ENCODE measurements around the gene TNFRSF18.
"Not testable (repeated sequence)": the region's sequence is repeated elsewhere in the genome, so short reads cannot be mapped to it uniquely, and the experiment has no call there.

Gene TNFRSF18

GRCh38 chr1:1206376-1206965, at the start of gene TNFRSF18:
TSS of gene TNFRSF18 (minus strand) at chr1:1206592. CDS start at chr1:1206571, 21 bp downstream.
- no peak for DNase-seq

GRCh38 chr1:1255611-1256010, 49.2 kb upstream of the TNFRSF18 start:
- in situ Hi-C loops (cut with HindIII; ENCODE audit: low pct_ligation_motif_present, low pct_unique_long_range_greater_than_20kb, low sequenced_read_pairs): no loop called here
- DNase-seq: no peak

More at GRCh38 chr1:1206376-1206965, at the start of gene TNFRSF18:
- in situ Hi-C loops (cut with HindIII; ENCODE audit: low pct_ligation_motif_present, low pct_unique_long_range_greater_than_20kb, low sequenced_read_pairs): no loop called here

- in situ Hi-C loops (cut with HindIII; ENCODE audit: low pct_ligation_motif_present, low pct_unique_long_range_greater_than_20kb, low sequenced_read_pairs): no loop called here
- no peak for DNase-seq
These were observed 48.7 kb upstream of the TNFRSF18 start for GRCh38 chr1:1255078-1255477.

GRCh38 chr1:1254667-1254998, 48.2 kb upstream of the TNFRSF18 start:
- DNase-seq: no peak
- in situ Hi-C loops (cut with HindIII; ENCODE audit: low pct_ligation_motif_present, low pct_unique_long_range_greater_than_20kb, low sequenced_read_pairs): no loop called here

- in situ Hi-C loops (cut with HindIII; ENCODE audit: low pct_ligation_motif_present, low pct_unique_long_range_greater_than_20kb, low sequenced_read_pairs): no loop called here
- no peak for DNase-seq
These were observed 47.7 kb upstream of the TNFRSF18 start for GRCh38 chr1:1253972-1254666.

- DNase-seq: no peak
- in situ Hi-C loops (cut with HindIII; ENCODE audit: low pct_ligation_motif_present, low pct_unique_long_range_greater_than_20kb, low sequenced_read_pairs): no loop called here
These were observed 46.9 kb upstream of the TNFRSF18 start for GRCh38 chr1:1253314-1253713.

GRCh38 chr1:1250786-1251284, 44.4 kb upstream of the TNFRSF18 start:
- in situ Hi-C loops (cut with HindIII; ENCODE audit: low pct_ligation_motif_present, low pct_unique_long_range_greater_than_20kb, low sequenced_read_pairs): no loop called here

GRCh38 chr1:1248009-1248913, 41.9 kb upstream of the TNFRSF18 start:
- in situ Hi-C loops (cut with HindIII; ENCODE audit: low pct_ligation_motif_present, low pct_unique_long_range_greater_than_20kb, low sequenced_read_pairs); DNase-seq: not testable (repeated sequence)

More at GRCh38 chr1:1250786-1251284, 44.4 kb upstream of the TNFRSF18 start:
- DNase-seq: no peak

GRCh38 chr1:1247341-1247913, 41.0 kb upstream of the TNFRSF18 start:
- in situ Hi-C loops (cut with HindIII; ENCODE audit: low pct_ligation_motif_present, low pct_unique_long_range_greater_than_20kb, low sequenced_read_pairs): no loop called here

GRCh38 chr1:1246577-1247340, 40.4 kb upstream of the TNFRSF18 start, which contains the start of gene C1QTNF12:
TSS of gene C1QTNF12 (minus strand) at chr1:1246722. CDS start at chr1:1246690, 32 bp downstream.
- DNase-seq: no peak
- in situ Hi-C loops (cut with HindIII; ENCODE audit: low pct_ligation_motif_present, low pct_unique_long_range_greater_than_20kb, low sequenced_read_pairs): no loop called here

More at GRCh38 chr1:1247341-1247913, 41.0 kb upstream of the TNFRSF18 start:
- no peak for DNase-seq

GRCh38 chr1:1245817-1246576, 39.6 kb upstream of the TNFRSF18 start:
- no peak for DNase-seq
- in situ Hi-C loops (cut with HindIII; ENCODE audit: low pct_ligation_motif_present, low pct_unique_long_range_greater_than_20kb, low sequenced_read_pairs): no loop called here

- no peak for DNase-seq
- in situ Hi-C loops (cut with HindIII; ENCODE audit: low pct_ligation_motif_present, low pct_unique_long_range_greater_than_20kb, low sequenced_read_pairs): no loop called here
These were observed 38.9 kb upstream of the TNFRSF18 start for GRCh38 chr1:1245178-1245816.

GRCh38 chr1:1244192-1244811, 37.9 kb upstream of the TNFRSF18 start:
- no peak for DNase-seq
- in situ Hi-C loops (cut with HindIII; ENCODE audit: low pct_ligation_motif_present, low pct_unique_long_range_greater_than_20kb, low sequenced_read_pairs): no loop called here

GRCh38 chr1:1243807-1244191, 37.4 kb upstream of the TNFRSF18 start:
- in situ Hi-C loops (cut with HindIII; ENCODE audit: low pct_ligation_motif_present, low pct_unique_long_range_greater_than_20kb, low sequenced_read_pairs): no loop called here
- no peak for DNase-seq

GRCh38 chr1:1243266-1243660, 36.9 kb upstream of the TNFRSF18 start:
- in situ Hi-C loops (cut with HindIII; ENCODE audit: low pct_ligation_motif_present, low pct_unique_long_range_greater_than_20kb, low sequenced_read_pairs): no loop called here

GRCh38 chr1:1242461-1243265, 36.3 kb upstream of the TNFRSF18 start:
- in situ Hi-C loops (cut with HindIII; ENCODE audit: low pct_ligation_motif_present, low pct_unique_long_range_greater_than_20kb, low sequenced_read_pairs): no loop called here
- DNase-seq: no peak

More at GRCh38 chr1:1243266-1243660, 36.9 kb upstream of the TNFRSF18 start:
- DNase-seq: no peak
